Heart left ventricle (tissue), 16 donors: Measurements from ENCODE around the gene SGK1. TPM values are rescaled to one million over a fixed set of nuclear protein-coding genes. Genes with fewer than 3 reads are reported as not detected.
"Not testable (repeated sequence)": the region's sequence is repeated elsewhere in the genome, so short reads cannot be mapped to it uniquely, and the experiment has no call there.

Source experiments
- ATAC-seq, 4 donors: fragments of 200-7000 bp; cut with Tn5 transposase; one replicate each; pipeline ENCODE4 v1.9.1; 2020 to 2022; ENCODE audit warnings: moderate library complexity in 4 of 4, mild to moderate bottlenecking in 3 of 4, moderate number of reproducible peaks in 1 of 4
- DNase-seq, 5 donors: peaks; one replicate each; pipeline ENCODE4 v3.0.0-alpha.2; 2020
- H3K27ac ChIP-seq, 12 donors: fragments of 200-600 bp; sonication (generic) in 4 of 12; one replicate each; pipeline versions ENCODE4 v1.5.0 to v1.8.0; 2016 to 2022; ENCODE audit warnings: mild to moderate bottlenecking in 2 of 12
- H3K27me3 ChIP-seq, 9 donors: fragments of 200-600 bp; sonication (generic) in 2 of 9; one replicate each; pipeline versions ENCODE4 v1.5.1 to v1.8.0; 2016 to 2022; ENCODE audit warnings: mild to moderate bottlenecking in 3 of 9
- H3K36me3 ChIP-seq, 9 donors: fragments of 200-600 bp; sonication (generic) in 2 of 9; one replicate each; pipeline versions ENCODE4 v1.5.0 to v1.8.0; 2018 to 2022; ENCODE audit warnings: mild to moderate bottlenecking in 2 of 9
- H3K4me1 ChIP-seq, 12 donors: fragments of 200-600 bp; sonication (generic) in 4 of 12; one replicate each; pipeline versions ENCODE4 v1.5.0 to v1.8.0; 2016 to 2022; ENCODE audit warnings: mild to moderate bottlenecking in 3 of 12
- H3K4me3 ChIP-seq, 12 donors: fragments of 200-600 bp; sonication (generic) in 4 of 12; one replicate each; pipeline versions ENCODE4 v1.5.0 to v1.8.0; 2017 to 2022; ENCODE audit warnings: mild to moderate bottlenecking in 9 of 12, moderate library complexity in 4 of 12
- H3K9me3 ChIP-seq, 12 donors: fragments of 200-600 bp; sonication (generic) in 4 of 12; one replicate each; pipeline versions ENCODE4 v1.5.0 to v1.8.0; 2016 to 2022; ENCODE audit warnings: mild to moderate bottlenecking in 1 of 12
- CTCF ChIP-seq, 12 donors: fragments of 200-600 bp; sonication (generic) in 4 of 12; IDR thresholded peaks; one replicate each; pipeline versions ENCODE4 v1.5.0 to v1.8.0; 2018 to 2022; ENCODE audit warnings: antibody characterized with exemption in 12 of 12, mild to moderate bottlenecking in 5 of 12
- POLR2A ChIP-seq, 2 donors: fragments of 450-650 bp; IDR thresholded peaks; one replicate each; pipeline ENCODE4 v1.6.1; 2017; ENCODE audit warnings: antibody characterized with exemption in 2 of 2, mild to moderate bottlenecking in 2 of 2, moderate library complexity in 2 of 2
- WGBS, 4 donors: extraction: QIAGEN DNeasy Blood & Tissue Kit in 2 of 4; methylation state at CpG; one replicate each; pipeline versions ENCODE4 v1.1.5 to v1.1.7; 2013 to 2018; 5-methylcytosine and 5-hydroxymethylcytosine counted together
- intact Hi-C, 10 donors: fragments of 100-400 bp; cut with DNase I; formaldehyde crosslinking; loops; one replicate each; pipeline versions ENCODE4 v1.11.1 to v1.14.2; 2022
- polyA plus RNA-seq, 2 donors: library from polyadenylated mRNA; stranded (reverse); fragments of 200-250 nt; gene quantifications; one replicate each; pipeline ENCODE4 v1.2.3, GENCODE V29; 2013
- total RNA-seq, 9 donors: library from RNA; depleted of rRNA in 2 of 9; stranded (reverse); fragments of >200 nt in 2 of 9; fragmentation: NEBNext Ultra II Directional in 3 of 9; extraction: Animal tissue kit (Norgen Biotek cat#: 25700) in 3 of 9; gene quantifications; one replicate each; pipeline versions ENCODE4 v1.1.0 to v1.2.4, GENCODE V29; 2016 to 2023
- donor health status: ischemic (EF 13 %, LVEDD 7.1; RV severe dilation, severe dysfunction).
- donor health status: healthy with polysubstance abuse.
- donor health status: DM: no; HTN: yes; CAD: no.
- donor health status: DM: no; HTN: no; CAD: no.
- donor health status: ischemic (EF 25% LVEDD 6.9; RV normal size, moderate dysfunction).
- donor health status: ischemic (EF 25% LVEDD 5.7; RV mildly dilated, moderate dysfunction).
- donor health status: healthy.
- donor health status: DM: yes; HTN: yes; CAD: no.
- donor health status: ischemic (EF 35%, LVEDD 5.7; RV mildly dilated, moderate dysfunction).
- donor health status: nonischemic (EF 11% LVEDD 7.7; RV severe dilation, severe dysfunction).
- donor health status: DM: yes; HTN: yes; CAD: no.
- donor health status: PGD.
- donor health status: ischemic (EF 29% LVEDD 5.4; RV normal size, mild dysfunction).
- donor health status: nonischemic (EF 23%, LVEDD 6.1; RV moderate dilation, normal function).

The SGK1 gene
- total and polyA plus RNA-seq, 11 donors, result 17.7 to 118 (median 56.7) TPM

DNA sequence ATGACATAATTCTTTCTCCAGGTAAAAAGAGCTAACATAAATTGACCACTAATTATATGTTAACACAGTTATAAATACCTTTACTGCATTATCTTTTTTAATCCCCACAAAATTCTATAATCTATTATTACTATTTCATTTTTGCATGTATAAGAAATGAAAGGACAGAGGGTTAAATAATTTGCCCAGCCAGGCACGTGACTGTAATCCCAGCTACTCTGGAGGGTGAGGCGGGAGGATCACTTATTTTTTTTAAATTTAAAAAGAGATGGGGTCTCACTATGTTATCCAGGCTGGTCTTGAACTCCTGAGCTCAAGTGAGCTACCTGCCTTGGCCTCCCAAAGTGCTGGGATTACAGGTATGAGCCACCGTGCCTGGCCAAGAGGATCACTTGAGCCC lies 121.9 kb downstream of the SGK1 start:
- Histone ChIP-seq H3K9me3 (no peaks in the 10 kb centered on the region), H3K36me3 (no peaks in the 10 kb centered on the region), H3K4me1 (peaks cover 0 to 10% (median 2%) of the 10 kb centered on the region in 12 donors), H3K27ac (no peak overlapping the region), H3K27me3 (no peaks in the 10 kb centered on the region), H3K4me3 (no peak overlapping the region)
- intact Hi-C loops, result no loop called here
- ATAC-seq (no peak), DNase-seq (no peak)
- WGBS, 4 donors, result 89 to 94% (median 93%) methylated on average over 3 of the region's 3 CpGs
- TF ChIP-seq CTCF (IDR thresholded peaks at IDR 0.05) (no peak), POLR2A (IDR thresholded peaks at IDR 0.05) (no peak)

DNA sequence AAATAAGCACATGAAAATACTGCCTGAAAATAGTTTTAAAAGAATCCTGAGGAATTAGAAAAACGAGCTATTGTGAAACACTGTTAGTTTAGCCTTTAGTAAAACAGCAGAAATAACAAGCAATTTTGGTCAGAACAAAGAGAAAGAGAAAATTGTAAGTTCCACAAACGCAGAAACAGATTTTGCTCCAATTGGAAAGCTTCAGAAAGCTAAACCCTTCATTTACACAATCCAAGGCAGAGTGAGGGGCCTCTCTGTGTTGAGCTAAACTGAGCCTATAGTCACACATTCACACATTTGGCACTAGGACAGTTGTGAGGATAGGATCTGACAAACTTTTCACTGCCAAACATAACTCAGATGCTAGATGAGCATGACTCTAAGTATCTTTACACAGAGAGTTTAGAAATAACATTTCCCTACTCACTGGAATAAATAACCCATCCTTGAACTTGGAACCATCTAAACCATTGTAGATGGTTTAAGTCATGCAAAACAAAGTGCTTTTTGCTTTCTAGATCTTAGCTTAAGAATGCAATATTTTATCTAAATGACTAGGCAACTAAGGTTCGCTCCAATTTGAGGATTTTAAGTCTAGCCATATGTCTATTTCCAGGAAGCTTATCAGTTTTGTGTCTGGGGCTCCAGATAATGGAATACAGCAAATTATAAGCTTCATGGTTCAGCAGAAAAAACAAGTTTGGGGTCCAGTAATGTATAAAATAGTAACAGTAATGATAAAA lies 122.6 kb downstream of the SGK1 start:
- ATAC-seq, result peak in 1 of 4 donors; percentile 18
- peak overlapping the region in 1 of 12 donors; percentile 15 for H3K27ac ChIP-seq
- H3K36me3 ChIP-seq, result no peaks in the 10 kb centered on the region
- TF ChIP-seq CTCF (IDR thresholded peaks at IDR 0.05) (no peak), POLR2A (IDR thresholded peaks at IDR 0.05) (no peak)
- no peak overlapping the region for H3K4me3 ChIP-seq
- H3K9me3 ChIP-seq, result no peaks in the 10 kb centered on the region
- no peak for DNase-seq
- intact Hi-C loops, result no loop called here
- H3K4me1 ChIP-seq, result peaks cover 0 to 15% (median 4%) of the 10 kb centered on the region in 12 donors
- H3K27me3 ChIP-seq, result no peaks in the 10 kb centered on the region
- 73 to 84% (median 79%) methylated on average over 3 of the region's 3 CpGs for WGBS, 4 donors

- no peak for TF ChIP-seq POLR2A (IDR thresholded peaks at IDR 0.05)
- TF ChIP-seq CTCF (IDR thresholded peaks at IDR 0.05), result no peak
- WGBS, 4 donors, result 95 to 97% (median 97%) methylated on average over 6 of the region's 6 CpGs
- intact Hi-C loops, result no loop called here
Measured at GRCh38 chr6:134193536-134194498, 124.1 kb downstream of the SGK1 start.

DNA sequence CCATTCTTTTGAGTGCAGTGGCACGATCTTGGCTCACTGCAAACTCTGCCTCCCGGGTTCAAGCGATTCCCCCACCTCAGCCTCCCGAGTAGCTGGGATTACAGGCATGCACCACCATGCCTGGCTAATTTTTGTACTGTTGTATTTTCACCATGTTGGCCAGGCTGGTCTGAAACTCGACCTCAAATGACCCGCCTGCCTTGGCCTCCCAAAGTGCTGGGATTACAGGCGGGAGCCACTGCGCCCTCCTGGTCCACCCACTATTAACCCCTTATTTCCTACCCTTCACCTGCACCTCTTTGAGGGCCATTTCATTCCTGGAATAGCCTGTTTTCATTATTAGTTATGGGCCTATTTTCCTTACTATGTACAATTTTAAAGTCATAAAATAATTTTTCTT lies 125.3 kb downstream of the SGK1 start:
- H3K27ac ChIP-seq, H3K9me3 ChIP-seq, H3K36me3 ChIP-seq, H3K27me3 ChIP-seq, ATAC-seq, intact Hi-C loops, H3K4me3 ChIP-seq, DNase-seq: not testable (repeated sequence)
- WGBS, 4 donors, result 87 to 92% (median 88%) methylated on average over 8 of the region's 8 CpGs
- H3K4me1 ChIP-seq, result peaks cover 0 to 15% (median 5%) of the 10 kb centered on the region in 12 donors

More at GRCh38 chr6:134193536-134194498, 124.1 kb downstream of the SGK1 start:
- no peaks in the 10 kb centered on the region for H3K9me3 ChIP-seq
- no peak overlapping the region for H3K4me3 ChIP-seq
- DNase-seq, result no peak
- peaks cover 0 to 15% (median 4%) of the 10 kb centered on the region in 12 donors for H3K4me1 ChIP-seq
- no peaks in the 10 kb centered on the region for H3K36me3 ChIP-seq
- no peaks in the 10 kb centered on the region for H3K27me3 ChIP-seq
- no peak for ATAC-seq
- H3K27ac ChIP-seq, result no peak overlapping the region
